ENCODE results near the gene KIAA1328.

Gene KIAA1328

GRCh38 chr18:37249895-37250618 is 421.1 kb downstream of the KIAA1328 start:
- no peak for DNase-seq (ENCODE audit: low read depth in 2 of 3, low spot score in 2 of 3)

DNA sequence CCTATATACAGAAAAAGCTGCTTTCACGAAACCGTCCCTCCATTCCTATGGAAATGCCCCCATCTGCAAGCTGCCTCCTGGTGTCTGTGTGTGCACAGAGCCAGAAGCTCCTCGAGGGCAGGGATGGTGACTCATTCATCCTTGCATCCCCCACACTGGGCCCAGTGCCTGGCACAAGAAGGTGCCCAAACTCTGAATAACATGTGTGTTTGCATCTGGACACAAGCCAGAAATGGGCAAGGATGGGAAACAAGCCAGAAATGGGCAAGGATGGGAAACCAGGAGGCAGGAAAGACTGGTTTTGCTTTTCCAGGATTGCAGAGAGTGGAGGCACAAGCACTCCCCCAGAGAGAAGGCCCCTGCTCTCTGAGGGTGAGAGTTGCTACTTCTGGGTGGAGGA is 422.8 kb downstream of the KIAA1328 start:
- DNase-seq (ENCODE audit: low read depth in 2 of 3, low spot score in 2 of 3): no peak

DNA sequence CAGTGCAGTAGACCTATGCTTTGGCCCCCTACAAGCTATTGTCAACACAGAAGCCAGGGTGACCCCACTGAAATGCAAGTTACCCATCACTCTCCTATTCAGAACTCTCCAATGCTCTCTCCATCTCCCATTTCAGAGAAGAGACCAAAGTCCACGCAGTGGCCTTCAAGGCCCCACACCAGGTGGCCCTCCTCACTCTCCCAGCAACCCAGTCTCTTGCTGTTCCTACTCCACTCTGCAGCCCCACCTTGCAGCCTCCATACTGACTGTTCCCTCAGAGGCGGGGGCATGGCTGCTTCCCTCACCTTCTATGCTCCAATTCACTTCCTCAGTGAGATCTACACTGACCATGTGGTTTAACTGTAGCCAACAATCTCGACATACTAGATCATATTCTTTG is 423.4 kb downstream of the KIAA1328 start:
- no peak for DNase-seq (ENCODE audit: low read depth in 2 of 3, low spot score in 2 of 3)

DNA sequence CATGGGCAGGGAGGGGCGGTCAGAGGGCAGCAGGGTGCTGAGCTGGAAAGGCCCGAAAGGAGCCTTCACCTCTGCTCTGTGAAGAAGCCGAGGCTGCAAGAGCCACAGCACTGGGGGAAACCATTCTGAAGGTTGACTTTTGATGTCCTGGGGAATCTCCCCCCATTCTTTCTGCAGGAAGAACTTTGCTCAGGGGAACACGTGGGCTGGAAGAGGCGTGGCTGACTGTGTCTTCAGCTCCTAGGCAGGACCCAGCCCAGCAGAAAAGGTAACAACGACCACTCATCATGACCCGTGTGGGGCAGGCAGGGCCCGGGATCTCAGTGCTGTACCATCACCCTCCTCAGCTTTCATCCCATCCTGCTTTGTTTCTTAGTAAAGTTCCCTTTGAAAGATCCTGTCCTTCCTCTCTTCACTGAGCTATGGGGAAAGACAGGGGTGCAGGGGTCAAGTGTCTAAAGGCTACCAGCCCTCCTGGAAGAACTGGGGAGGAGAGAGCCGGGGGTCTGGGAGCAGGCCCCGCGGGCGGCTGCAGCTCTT is 424.0 kb downstream of the KIAA1328 start:
- DNase-seq (ENCODE audit: low read depth in 2 of 3, low spot score in 2 of 3): no peak

- no peak for DNase-seq (ENCODE audit: low read depth in 2 of 3, low spot score in 2 of 3)
Observed at GRCh38 chr18:37253394-37254235, 424.7 kb downstream of the KIAA1328 start.

DNA sequence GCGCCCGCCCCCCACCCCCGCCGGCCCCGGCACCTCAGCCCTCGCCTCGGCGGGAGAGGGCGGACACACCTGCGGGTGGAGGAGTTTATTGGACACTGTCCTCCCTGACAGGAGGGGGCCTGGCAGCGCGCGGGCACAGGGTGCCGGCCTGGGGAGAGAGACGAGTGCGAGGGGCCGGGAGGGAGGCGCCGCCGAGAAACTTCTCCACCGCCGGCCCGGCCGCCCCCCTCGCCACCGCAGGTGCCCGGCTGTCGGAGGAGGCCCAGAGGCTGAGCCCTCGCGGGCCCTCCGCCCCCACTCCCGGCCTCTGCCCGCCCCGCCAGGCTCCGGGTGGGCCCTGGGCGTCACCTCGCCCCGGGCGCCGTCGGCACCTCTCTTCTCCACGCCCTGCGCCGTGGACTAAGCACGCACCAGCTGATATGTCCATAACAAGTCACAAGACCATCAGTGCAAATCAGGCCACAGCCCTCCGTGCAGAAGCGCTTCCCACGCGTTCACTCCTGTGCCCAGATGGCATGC is 425.4 kb downstream of the KIAA1328 start:
- DNase-seq (ENCODE audit: low read depth in 2 of 3, low spot score in 2 of 3): no peak

GRCh38 chr18:37254973-37255372 is 426.0 kb downstream of the KIAA1328 start:
- no peak for DNase-seq (ENCODE audit: low read depth in 2 of 3, low spot score in 2 of 3)

DNA sequence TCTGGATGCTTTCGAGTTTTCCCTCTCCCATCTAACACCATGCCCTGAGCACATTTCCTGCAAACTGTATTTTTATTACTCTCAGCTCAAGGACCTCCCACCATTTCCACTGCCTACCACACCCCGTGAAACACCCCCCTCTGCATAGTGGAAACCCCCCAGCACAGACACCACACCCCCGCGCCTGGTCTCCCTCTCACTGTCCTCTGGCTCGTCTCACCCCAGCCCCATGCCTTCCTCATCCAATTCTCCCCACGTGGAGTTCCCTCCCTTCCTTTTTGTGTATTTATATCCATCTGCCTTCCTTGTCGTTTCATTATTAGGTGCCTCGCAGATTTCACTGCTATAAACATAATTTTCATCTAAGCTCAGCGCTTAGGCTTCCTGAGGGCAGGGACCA is 429.2 kb downstream of the KIAA1328 start:
- DNase-seq (ENCODE audit: low read depth in 2 of 3, low spot score in 2 of 3): no peak

GRCh38 chr18:37258819-37259218 is 429.9 kb downstream of the KIAA1328 start:
- DNase-seq (ENCODE audit: low read depth in 2 of 3, low spot score in 2 of 3): no peak

- no peak for DNase-seq (ENCODE audit: low read depth in 2 of 3, low spot score in 2 of 3)
Observed at GRCh38 chr18:37259711-37260110, 430.8 kb downstream of the KIAA1328 start.

DNA sequence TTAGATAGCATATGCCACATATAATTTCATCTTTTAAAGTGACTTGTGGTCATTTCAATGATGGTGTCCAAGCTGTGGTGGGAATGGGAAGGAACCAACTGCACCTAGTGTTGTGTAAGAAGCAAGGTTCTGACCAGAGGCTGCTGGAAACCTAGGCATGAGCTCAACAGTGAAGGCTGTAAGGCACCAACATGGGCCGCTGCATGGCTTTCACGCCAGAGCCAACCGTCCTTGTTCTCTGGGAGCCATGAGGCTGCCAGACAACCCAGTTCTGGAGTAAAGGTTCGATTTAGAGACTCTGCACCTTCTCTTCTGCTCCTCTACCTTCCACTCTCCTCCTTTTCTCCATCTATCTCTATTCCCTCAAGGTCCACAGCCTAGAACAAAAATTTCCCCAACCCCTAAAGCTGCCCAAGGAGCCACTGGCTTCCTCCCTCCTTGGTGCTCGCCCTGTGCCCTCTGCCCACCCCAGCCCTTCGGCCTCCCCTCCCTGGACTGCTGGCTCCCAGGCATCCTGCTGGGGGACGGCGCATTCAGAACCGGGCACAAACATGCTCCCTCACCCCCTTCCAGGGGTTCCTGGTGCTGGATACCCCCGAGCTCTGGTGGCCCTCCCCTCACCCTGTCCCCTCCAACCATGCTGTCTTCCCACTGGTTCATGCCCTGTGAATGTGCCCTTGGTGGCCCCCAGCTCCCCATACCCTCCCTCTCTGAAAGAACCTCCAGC is 431.6 kb downstream of the KIAA1328 start:
- no peak for DNase-seq (ENCODE audit: low read depth in 2 of 3, low spot score in 2 of 3)

DNA sequence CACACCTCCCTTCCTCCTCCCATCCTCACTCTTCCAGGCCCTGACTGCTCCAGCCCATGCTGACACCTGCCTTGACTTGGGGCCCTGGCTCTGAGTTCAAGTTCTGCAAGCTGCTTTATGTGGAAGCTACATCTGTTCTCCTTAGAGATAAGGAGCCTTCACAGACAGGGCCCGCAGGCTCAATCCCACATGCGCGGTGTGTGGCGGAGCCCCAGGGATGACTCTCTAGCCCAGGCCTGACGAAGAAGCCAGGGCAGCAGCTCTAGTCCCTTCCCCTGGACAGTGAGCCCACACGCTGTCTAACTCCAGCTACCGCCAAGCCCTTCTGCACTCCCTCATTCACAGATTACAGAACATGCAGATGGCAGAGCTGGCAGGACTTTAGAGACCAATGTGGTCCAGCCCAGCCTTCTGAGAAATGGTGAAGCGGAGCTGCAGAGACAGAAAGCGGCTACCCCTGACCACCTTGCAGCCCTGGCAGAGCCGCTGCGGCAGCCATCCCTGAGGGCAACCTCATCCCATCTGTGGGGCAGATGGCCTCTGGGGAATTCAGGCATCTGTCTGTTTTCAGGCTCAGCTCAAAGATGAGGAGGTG is 432.4 kb downstream of the KIAA1328 start:
- no peak for DNase-seq (ENCODE audit: low read depth in 2 of 3, low spot score in 2 of 3)

DNA sequence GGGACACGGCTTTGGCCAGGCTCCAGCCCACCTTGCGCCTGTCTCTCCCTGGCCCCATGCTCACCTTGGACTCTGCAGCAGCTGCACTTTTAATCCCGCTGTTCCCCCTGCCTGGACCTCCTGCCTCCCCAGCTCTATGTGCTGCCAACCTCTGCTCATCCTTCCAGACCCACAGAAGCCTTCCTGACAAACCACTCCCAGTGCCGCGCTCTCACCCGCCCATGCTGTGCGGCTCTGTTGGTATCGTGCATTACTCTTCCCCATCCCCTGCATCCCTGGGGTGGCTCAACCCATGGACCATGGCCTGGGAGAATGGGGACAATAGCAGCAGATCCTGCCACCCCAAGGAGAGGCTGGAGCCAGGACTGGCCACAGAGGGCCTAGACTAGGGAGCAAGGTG is 433.1 kb downstream of the KIAA1328 start:
- no peak for DNase-seq (ENCODE audit: low read depth in 2 of 3, low spot score in 2 of 3)

DNA sequence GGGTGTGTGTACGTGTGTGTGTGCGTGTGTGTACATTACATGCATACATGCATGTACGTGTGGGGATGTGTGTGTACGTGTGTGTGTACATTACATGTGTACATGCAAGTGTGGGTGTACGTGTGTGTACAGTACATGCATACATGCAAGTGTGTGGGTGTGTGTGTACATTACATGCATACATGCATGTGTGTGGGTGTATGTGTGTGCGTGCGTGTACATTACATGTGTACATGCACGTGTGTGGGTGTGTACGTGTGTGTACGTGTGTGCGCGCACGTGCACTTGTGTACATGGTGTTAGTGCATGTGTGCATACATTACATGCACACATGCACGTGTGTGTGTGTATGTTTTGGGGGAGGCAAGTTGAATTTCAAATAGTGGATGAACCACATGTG is 436.0 kb downstream of the KIAA1328 start:
- DNase-seq (ENCODE audit: low read depth in 2 of 3, low spot score in 2 of 3): no peak

DNA sequence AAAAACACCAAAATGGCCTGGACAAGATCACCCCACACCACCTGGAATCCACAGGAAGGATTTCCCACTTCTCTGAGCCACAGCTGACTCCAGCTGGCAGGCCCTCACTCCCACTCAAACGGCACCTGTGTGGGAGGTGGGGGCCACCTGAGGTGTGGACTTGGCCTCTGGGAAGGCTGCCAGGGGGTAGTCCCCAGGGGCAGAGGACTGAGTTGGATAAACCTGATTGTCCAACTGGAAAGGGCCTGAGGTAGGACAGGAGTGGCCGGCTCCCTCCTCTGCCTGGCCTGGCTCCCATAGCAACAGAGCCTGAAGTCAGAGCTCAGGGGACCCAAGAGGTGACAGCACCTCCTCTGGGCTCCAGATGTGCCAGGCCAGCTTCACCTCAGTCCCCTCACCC is 436.5 kb downstream of the KIAA1328 start:
- no peak for DNase-seq (ENCODE audit: low read depth in 2 of 3, low spot score in 2 of 3)

DNA sequence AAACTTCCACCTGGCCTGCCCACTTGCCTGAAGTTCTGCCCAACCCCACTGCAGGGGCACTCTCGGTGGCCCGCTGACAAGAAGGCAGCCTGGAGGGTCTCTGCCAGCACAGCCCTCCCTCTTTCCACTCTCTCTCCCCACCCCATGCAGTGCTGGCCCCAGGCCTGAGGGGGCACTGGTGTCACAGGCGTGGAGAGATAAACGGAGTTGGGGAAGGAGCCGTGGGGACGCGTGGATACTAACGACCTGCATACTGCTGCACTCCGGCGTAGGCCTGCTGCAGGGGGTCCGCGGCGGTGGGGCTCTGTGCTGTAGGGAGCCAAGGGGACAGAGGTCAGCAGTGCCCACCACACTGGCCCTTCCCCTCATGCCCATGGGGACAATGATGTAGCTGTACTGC is 437.4 kb downstream of the KIAA1328 start:
- DNase-seq (ENCODE audit: low read depth in 2 of 3, low spot score in 2 of 3): no peak

GRCh38 chr18:37270038-37270665 is 441.2 kb downstream of the KIAA1328 start:
- DNase-seq (ENCODE audit: low read depth in 2 of 3, low spot score in 2 of 3): peak in 1 of 3 experiments; percentile 8

- no peak for DNase-seq (ENCODE audit: low read depth in 2 of 3, low spot score in 2 of 3)
Observed at GRCh38 chr18:37270666-37271052, 441.7 kb downstream of the KIAA1328 start.

GRCh38 chr18:37272226-37272625 is 443.3 kb downstream of the KIAA1328 start:
- DNase-seq (ENCODE audit: low read depth in 2 of 3, low spot score in 2 of 3): no peak

DNA sequence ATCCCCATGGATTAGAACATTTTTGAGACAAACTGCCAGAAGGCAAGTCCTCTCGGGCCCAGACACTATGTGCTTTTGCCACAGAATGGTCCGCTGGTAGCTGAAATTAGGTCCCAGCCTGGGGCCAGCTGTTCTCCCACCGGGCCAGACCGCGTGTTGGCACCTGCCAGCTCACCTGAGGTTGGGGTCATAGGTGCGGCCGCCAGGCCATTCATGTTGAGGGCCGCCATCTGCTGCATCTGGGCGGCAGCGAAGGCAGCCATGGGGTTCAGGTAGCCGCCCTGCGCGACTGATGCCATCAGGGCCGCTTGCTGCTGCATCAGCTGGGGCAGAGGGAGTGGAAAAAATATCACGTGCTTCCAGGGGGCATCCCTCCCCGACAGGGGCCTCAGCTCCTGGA is 443.9 kb downstream of the KIAA1328 start:
- DNase-seq (ENCODE audit: low read depth in 2 of 3, low spot score in 2 of 3): no peak
